ENCODE measurements around the gene CAMSAP2.
"Not testable (repeated sequence)": the region's sequence is repeated elsewhere in the genome, so short reads cannot be mapped to it uniquely, and the experiment has no call there.

CAMSAP2 gene

DNA sequence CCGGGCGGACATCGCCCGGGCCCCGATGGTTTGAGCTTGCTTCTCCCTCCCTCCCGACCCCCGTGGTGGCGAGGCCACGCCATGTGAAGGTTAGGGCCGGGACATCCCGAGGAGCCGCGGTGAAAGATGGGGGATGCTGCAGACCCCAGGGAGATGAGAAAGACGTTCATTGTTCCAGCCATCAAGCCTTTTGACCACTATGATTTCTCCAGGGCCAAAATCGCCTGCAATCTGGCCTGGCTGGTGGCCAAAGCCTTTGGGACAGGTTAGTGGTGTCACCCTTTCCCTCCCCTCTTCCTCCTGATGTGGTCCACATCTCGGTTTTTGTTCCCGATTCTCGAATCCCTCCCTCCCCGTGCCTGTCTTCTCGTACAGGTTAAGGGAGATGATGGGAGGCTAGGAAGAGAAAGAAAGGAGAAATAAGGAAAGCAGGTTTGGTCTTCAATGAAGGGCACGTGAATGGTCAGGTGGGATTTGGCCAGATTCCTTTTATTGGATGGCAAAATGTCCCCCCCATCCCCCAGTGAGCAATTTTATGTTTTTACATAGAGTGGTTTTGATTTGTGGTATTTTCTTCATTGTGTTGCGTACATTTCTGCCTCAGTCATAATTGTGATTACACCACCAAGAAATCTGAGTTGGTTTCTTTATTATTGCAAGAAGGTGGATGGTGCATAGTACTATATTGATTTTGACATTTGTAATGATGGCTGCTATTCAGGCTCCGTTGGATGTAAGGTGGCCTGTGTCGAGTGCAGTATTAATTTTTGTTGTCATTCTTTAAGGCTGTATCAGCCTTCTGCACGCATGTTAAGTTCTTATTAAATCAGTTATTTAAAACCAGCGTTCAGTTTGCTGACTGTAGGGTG lies 1.2 kb downstream of the CAMSAP2 start:
- no peak for DNase-seq

DNA sequence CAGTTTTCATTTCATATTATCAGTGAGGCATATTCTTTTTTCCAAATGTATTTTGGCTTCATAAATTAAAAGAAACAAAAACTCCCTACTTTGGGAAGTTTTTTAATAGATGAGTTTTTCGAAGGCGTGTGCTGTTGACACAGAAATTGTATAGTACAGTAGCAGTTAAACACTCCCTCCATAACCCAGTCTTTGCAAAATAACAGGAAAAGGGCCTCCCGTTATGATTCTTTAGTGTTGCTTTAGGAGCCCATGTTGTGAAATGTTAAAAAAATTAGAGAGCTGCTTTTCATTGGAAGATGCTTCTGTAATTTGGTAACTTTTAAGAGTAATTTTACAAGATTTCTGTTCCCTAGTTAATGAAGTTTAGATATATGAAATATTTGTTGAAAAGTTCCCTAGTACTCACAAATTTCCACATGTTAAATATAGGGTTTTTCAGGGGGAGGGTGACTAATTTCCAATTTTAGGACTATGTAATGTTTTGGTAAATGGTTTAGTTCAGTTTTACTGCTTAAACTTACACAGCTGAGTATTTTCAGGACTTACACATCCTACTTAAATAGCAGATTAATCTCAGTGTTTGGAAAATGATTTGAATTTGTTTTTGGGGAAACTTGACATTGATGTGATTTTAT lies 2.0 kb downstream of the CAMSAP2 start:
- no peak for DNase-seq

DNA sequence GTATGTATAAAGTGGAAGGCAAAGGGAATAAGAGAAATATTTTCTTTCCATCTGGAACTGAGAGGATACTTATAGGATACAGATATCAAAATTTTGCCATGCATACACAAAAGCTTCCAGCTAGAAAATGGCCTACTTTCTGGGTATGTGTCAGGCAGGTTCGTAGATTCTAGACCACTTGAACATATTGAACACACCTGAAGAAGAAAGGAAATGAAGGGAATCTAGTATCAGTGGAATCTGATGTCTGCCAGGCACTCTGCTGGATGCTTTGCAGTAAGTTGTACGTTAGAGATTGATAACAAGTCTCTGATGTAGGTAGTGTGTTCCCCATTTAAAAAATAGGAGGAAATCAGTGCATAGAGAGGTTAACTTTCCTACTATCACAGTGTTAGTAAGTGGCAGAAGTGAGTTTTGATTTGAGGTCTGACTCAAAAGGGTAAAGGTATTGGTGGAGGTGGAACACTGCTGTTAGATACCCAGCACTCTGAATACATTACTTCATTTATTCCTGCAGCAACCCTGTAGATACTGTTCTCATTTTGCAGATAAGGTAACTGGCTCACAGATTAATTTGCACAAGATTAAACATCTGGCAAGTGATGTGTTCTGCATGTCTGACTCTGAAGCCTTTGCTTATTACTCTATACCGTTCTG lies 3.0 kb downstream of the CAMSAP2 start:
- no peak for DNase-seq

DNA sequence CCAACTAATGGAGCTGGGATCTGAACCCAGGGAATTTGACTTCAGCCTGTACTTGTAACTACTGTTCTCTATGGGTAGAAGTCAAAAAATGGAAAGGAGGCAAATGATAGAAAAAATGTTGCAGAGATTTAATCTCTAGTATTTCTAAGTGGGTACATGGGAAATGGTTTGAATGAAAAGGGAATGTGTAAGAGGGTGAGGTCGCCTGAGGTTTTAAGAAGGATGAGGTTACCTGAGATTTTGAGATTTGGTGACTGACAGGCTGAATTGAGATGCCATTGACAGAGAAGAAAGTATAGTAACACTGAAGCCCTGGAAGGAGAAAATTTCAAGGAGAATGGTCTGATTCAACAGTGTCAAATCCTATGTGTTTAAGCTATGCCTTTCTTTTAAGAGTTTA lies 5.5 kb downstream of the CAMSAP2 start:
- no peak for DNase-seq

- no peak for DNase-seq
These were observed 10.4 kb downstream of the CAMSAP2 start for GRCh38 chr1:200749090-200749489.

- DNase-seq, result not testable (repeated sequence)
These were observed 12.1 kb downstream of the CAMSAP2 start for GRCh38 chr1:200750749-200751148.

DNA sequence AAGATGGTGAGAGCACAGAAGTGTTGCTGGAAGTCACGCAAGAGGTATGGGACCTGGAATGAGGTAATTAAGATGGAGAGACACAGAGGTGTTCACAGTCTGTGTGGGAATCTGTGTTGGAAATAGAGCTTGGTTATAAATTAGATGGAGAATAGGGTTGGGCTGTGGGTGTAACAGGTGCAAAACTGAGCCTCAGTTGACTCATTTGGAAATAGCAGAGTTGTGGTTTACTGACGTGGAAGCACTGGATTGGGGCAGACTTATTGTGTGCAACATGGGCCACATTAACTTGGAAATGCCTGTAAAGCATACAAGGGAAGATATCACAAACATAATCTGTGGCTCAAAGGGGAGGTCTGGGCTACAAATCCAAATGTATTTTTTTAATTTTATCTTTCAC lies 13.0 kb downstream of the CAMSAP2 start:
- DNase-seq, result no peak

- no peak for DNase-seq
These were observed 15.0 kb downstream of the CAMSAP2 start for GRCh38 chr1:200753650-200754198.

GRCh38 chr1:200755456-200755855 lies 16.8 kb downstream of the CAMSAP2 start:
- DNase-seq, result no peak

GRCh38 chr1:200762089-200762488 lies 23.4 kb downstream of the CAMSAP2 start:
- no peak for DNase-seq

DNA sequence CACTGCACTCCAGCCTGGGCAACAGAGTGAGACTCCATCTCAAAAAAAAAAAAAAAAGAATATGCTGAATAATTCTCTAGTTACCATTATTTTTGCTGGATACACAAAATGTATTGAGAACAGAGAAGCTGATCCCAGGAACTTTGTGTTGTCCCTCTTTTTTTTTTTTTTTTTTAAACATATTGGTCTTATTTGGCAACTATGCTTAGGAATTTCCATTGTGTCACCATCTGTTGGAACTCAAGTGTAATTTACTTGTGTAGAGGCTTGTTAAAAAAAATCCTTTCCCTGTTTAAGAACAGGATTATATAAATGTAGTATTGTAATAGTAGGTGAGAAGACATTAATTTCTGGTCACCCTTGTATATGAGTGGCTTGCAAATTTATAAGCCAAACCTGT lies 28.6 kb downstream of the CAMSAP2 start:
- DNase-seq, result no peak

DNA sequence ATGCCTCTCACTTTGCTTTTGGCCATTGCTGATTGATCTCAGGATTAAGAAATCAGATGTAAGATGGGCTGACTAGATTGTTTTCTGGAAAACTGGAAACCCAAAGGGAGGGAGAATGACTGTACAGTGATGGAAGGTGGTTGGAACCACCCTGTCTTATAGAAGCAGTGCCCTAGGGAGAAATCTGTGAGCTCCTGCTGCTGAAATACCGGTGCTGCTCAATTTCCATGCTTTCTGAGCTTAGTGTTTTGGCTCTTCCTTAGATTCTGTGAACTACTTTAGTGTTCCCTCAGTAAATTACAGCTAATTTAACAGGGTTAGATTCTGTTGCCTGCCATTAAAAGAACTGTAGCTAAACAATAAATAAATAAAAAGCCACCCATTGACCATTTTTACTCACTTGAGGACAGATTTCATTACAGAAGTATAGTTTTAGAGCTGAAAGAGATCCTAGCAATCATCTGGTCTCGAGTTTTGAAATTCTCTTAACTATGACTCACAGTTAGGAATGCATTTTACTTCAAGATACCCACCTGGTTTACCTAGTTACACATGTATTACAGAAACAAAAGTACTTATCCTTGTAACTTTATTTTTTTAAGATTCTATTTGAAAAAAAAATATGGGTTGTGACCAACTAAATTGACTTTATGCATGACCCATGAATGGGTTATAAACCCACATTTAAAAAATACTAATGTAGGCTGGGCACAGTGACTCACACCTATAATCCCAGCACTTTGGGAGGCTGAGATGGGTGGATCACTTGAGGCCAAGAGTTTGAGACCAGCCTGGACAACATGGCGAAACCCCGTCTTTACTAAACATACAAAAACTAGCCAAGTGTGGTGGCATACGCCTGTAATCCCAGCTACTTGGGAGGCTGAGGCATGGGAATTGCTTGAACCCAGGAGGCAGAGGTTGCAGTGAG lies 33.2 kb downstream of the CAMSAP2 start:
- no peak for DNase-seq

DNA sequence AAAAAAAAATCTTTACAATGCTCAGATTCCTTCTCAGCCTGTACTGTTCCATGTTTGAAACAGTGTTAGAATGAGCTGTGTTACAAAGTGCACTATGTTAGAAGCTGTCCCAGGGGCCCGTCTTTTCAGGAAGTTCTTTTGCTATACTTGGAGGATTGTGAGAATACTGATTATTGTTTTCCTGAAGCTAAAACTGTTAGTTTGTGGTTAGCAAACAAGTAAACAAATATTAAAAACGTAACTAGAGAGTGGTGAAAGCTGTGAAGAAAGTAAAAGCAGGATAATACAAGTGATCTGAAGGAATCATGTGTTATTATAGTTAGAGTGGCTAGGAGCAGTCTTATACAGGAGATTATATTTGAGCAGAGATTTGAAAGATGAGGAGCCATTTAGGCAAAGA lies 35.6 kb downstream of the CAMSAP2 start:
- no peak for DNase-seq

GRCh38 chr1:200774735-200775444 lies 36.2 kb downstream of the CAMSAP2 start:
- DNase-seq, result no peak

GRCh38 chr1:200775850-200776249 lies 37.2 kb downstream of the CAMSAP2 start:
- DNase-seq, result no peak

DNA sequence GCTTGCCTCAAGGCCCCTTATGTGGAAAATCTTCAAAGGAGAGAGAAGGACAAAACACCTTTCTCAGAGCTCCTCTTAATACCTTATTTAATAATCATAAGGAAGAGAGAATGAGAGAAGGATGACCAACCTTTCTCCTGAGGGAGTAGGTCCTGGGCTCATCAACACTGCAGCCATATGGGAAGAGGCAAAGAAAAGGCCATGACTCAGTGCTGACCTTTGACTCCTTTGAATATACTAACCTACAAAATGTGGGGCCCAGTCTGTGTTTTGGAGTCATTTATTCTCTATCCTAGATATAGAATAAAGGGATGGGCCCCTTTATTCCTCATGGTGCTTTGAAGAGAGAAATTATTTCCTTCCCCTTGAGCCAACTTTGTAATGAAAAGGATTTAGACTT lies 38.3 kb downstream of the CAMSAP2 start:
- no peak for DNase-seq

- no peak for DNase-seq
These were observed 40.1 kb downstream of the CAMSAP2 start for GRCh38 chr1:200778766-200779165.

DNA sequence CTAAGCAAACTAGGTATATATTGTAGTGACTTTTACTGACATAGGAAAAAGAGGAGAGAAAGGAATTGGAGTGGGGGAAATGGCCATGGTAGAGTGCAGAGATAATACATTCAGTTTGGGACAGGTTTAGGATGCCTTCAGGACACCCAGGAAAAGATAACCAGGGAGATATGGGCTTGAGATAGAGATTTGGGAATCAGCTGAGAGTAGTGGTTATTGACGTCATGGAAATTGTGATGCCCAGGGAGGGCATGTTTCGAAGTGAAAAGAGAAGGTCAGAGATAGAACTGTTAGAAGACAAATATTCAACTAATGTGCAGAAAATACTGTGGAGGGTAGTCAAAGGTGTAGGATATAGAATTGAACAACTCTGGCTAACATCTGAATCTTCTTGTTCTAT lies 40.6 kb downstream of the CAMSAP2 start:
- DNase-seq, result no peak

DNA sequence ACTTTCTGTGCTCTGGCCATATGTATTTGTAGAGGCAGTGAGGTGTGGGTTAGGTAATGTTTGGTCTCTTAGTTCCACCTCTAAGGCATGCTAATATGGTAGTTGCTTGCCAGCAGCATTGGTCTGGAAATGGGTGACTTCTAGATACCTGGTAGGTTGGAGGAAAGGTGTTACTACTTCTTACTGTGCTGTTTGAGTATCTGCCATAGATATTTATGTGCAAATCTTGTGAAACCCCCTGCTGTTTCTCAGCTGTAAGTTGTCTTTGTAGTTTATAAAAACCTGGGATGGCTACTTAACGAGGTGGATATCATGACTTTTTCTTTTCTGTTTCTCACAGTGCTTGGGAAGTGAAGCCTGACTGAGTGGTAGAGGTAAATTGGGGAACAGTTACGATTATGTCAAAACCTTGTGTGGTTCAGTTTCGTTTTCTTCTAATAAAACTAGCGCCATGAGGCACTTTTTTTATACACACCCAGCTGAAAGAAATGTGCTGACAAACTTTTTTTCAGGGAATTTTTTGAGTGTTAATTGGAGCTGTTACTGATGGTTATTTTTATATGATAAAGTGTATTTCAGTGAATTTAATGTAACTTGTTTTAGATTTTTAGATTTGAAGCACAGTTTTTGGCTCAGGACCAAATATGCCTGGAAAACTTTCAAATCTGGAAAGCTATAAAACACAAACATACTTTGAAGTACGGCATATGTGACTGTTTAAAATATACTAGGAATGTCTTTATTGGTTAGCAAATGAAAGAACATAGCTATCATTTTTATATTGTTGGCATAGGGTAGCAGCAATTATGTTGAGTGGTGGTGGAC lies 42.1 kb downstream of the CAMSAP2 start:
- DNase-seq, result no peak

- no peak for DNase-seq
These were observed 45.2 kb downstream of the CAMSAP2 start for GRCh38 chr1:200783926-200784325.

- no peak for DNase-seq
These were observed 45.9 kb downstream of the CAMSAP2 start for GRCh38 chr1:200784576-200784975.

Measured in CD4-positive, alpha-beta T cell treated with Interferon alpha-2 for 1 hour (primary cell).